ENCODE measurements around the gene SUMF1.

DNA sequence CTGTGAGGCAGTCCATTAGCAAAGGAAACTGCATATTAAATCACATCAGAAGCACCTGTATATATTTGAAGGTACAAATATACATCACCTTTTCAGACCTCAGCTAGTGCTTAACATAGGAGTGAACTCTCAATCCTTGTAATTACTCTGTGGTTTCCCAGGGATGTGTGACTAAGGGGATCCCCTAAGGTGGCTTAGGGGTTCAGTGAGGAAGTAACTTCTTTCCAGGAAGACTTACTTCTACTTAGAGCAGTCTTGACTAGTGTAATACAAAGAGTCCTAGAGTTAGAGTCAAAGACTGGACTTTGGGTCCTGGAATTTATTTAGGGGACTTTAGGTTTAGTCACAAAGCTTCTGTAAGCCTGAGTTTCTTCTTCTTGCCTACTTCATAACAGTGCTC is 8.7 kb upstream of the SUMF1 start:
- no peak for TF ChIP-seq POLR2A (IDR thresholded peaks at IDR 0.05)
- TF ChIP-seq, protein P1, sequence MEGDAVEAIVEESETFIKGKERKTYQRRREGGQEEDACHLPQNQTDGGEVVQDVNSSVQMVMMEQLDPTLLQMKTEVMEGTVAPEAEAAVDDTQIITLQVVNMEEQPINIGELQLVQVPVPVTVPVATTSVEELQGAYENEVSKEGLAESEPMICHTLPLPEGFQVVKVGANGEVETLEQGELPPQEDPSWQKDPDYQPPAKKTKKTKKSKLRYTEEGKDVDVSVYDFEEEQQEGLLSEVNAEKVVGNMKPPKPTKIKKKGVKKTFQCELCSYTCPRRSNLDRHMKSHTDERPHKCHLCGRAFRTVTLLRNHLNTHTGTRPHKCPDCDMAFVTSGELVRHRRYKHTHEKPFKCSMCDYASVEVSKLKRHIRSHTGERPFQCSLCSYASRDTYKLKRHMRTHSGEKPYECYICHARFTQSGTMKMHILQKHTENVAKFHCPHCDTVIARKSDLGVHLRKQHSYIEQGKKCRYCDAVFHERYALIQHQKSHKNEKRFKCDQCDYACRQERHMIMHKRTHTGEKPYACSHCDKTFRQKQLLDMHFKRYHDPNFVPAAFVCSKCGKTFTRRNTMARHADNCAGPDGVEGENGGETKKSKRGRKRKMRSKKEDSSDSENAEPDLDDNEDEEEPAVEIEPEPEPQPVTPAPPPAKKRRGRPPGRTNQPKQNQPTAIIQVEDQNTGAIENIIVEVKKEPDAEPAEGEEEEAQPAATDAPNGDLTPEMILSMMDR (IDR thresholded peaks at IDR 0.05): no peak

Measured in adrenal gland (tissue), 5 donors.